Neural cell (in vitro differentiated cells): ENCODE measurements around the gene ETFB. TPM values are rescaled to one million over a fixed set of nuclear protein-coding genes. Genes with fewer than 3 reads are reported as not detected.

ENCODE experiments used
- H2AFZ ChIP-seq: fragments of 200-600, 300-800 bp; sonication (generic), shearing (Covaris generic); 2 replicates; pipeline ENCODE4 v1.6.0; 2014; ENCODE audit warnings: low read depth, mild to moderate bottlenecking, antibody characterized with exemption, low read length, moderate library complexity
- H3F3A ChIP-seq: fragments of 200-600 bp; shearing (Covaris generic); 2 replicates; pipeline ENCODE4 v1.6.1; 2016; ENCODE audit warnings: mild to moderate bottlenecking, moderate library complexity, mixed read lengths, antibody characterized with exemption, low read length; ENCODE audit not compliant: insufficient read depth, poor library complexity, severe bottlenecking
- H3K27ac ChIP-seq: fragments of 200-600, 300-800 bp; sonication (generic), shearing (Covaris generic); 2 replicates; pipeline ENCODE4 v1.5.1; 2014; ENCODE audit warnings: mild to moderate bottlenecking, low read length, moderate library complexity
- H3K27me3 ChIP-seq: fragments of 300-800, 200-600 bp; sonication (generic), shearing (Covaris generic); 2 replicates; pipeline ENCODE4 v1.6.0; 2014; ENCODE audit warnings: mild to moderate bottlenecking, low read depth, low read length, moderate library complexity; ENCODE audit not compliant: insufficient read depth
- H3K36me3 ChIP-seq: fragments of 300-800, 200-600 bp; sonication (generic), shearing (Covaris generic); 2 replicates; pipeline ENCODE4 v1.5.1; 2014; ENCODE audit warnings: mild to moderate bottlenecking, antibody characterized with exemption, low read length, moderate library complexity; ENCODE audit not compliant: insufficient read depth
- H3K4me2 ChIP-seq: fragments of 300-800, 200-600 bp; sonication (generic), shearing (Covaris generic); 2 replicates; pipeline ENCODE4 v1.6.0; 2014; ENCODE audit warnings: mild to moderate bottlenecking, low read length
- H3K4me3 ChIP-seq: fragments of 300-800, 200-600 bp; sonication (generic), shearing (Covaris generic); 2 replicates; pipeline ENCODE4 v1.5.1; 2014; ENCODE audit warnings: mild to moderate bottlenecking, low read length, moderate library complexity
- H3K79me2 ChIP-seq: fragments of 200-600 bp; shearing (Covaris generic); replicated peaks from 2 replicates; pipeline ENCODE4 v1.6.0; 2014; ENCODE audit warnings: mild to moderate bottlenecking, low read length, moderate library complexity; ENCODE audit not compliant: insufficient read depth
- H3K9ac ChIP-seq: fragments of 300-800, 200-600 bp; sonication (generic), shearing (Covaris generic); 2 replicates; pipeline ENCODE4 v1.6.1; 2016; ENCODE audit warnings: mild to moderate bottlenecking, low read length, mixed read lengths
- H3K9me2 ChIP-seq: fragments of 200-600 bp; shearing (Covaris generic); 2 replicates; pipeline ENCODE4 v1.6.1; 2016; ENCODE audit warnings: mild to moderate bottlenecking, low read length, mixed read lengths; ENCODE audit not compliant: insufficient read depth
- H3K9me3 ChIP-seq: fragments of 200-600, 300-800 bp; sonication (generic), shearing (Covaris generic); 2 replicates; pipeline ENCODE4 v1.6.1; 2016; ENCODE audit warnings: mild to moderate bottlenecking, mixed run types, low read length, moderate library complexity, mixed read lengths
- H4K20me1 ChIP-seq: fragments of 200-600 bp; shearing (Covaris generic); 2 replicates; pipeline ENCODE4 v1.6.1; 2016; ENCODE audit warnings: mild to moderate bottlenecking, mixed run types; ENCODE audit not compliant: insufficient read depth
- EP300 ChIP-seq: fragments of 450-650 bp; conservative IDR thresholded peaks from 2 replicates; pipeline ENCODE4 v1.6.1; 2014; ENCODE audit warnings: antibody characterized with exemption, mild to moderate bottlenecking, moderate library complexity; ENCODE audit not compliant: poor library complexity, severe bottlenecking
- EZH2 ChIP-seq: fragments of 200-600, 300-800 bp; shearing (Covaris generic), sonication (generic); IDR thresholded peaks from 2 replicates; pipeline ENCODE4 v1.6.1; 2014; ENCODE audit warnings: antibody characterized with exemption, low read length, borderline replicate concordance, mild to moderate bottlenecking; ENCODE audit not compliant: insufficient read depth, poor library complexity, severe bottlenecking
- MXI1 ChIP-seq: fragments of 450-650 bp; conservative IDR thresholded peaks from 2 replicates; pipeline ENCODE4 v1.6.1; 2014; ENCODE audit warnings: antibody characterized with exemption, mild to moderate bottlenecking; ENCODE audit not compliant: poor library complexity, severe bottlenecking
- POLR2AphosphoS5 ChIP-seq: IDR thresholded peaks from 2 replicates; pipeline ENCODE4 v1.6.1; 2012
- RAD21 ChIP-seq: fragments of 450-650 bp; conservative IDR thresholded peaks from 2 replicates; pipeline ENCODE4 v1.6.1; 2014; ENCODE audit warnings: antibody characterized with exemption, mild to moderate bottlenecking, moderate library complexity
- SMC3 ChIP-seq: fragments of 450-650 bp; conservative IDR thresholded peaks from 2 replicates; pipeline ENCODE4 v1.6.1; 2014; ENCODE audit warnings: antibody characterized with exemption, mild to moderate bottlenecking, moderate library complexity; ENCODE audit not compliant: poor library complexity
- TAF1 ChIP-seq: IDR thresholded peaks from 2 replicates; pipeline ENCODE4 v1.6.1; 2012; ENCODE audit warnings: low read depth
- polyA plus RNA-seq: library from polyadenylated mRNA; depleted of rRNA; stranded (reverse); fragments of >200 nt; gene quantifications from 2 replicates; pipeline ENCODE4 v1.2.3, GENCODE V29; 2014
- TF ChIP-seq, protein P1 (sequence below): fragments of 450-650 bp; IDR thresholded peaks from 2 replicates; pipeline ENCODE4 v1.5.1; 2014; ENCODE audit warnings: antibody characterized with exemption, mild to moderate bottlenecking, moderate library complexity; ENCODE audit not compliant: poor library complexity, severe bottlenecking
- TF ChIP-seq, protein P2 (sequence below): IDR thresholded peaks from 2 replicates; pipeline ENCODE4 v1.6.1; 2012; ENCODE audit warnings: borderline replicate concordance

Gene ETFB
- polyA plus RNA-seq, 1 donor from 2014 or later: 383 TPM

DNA sequence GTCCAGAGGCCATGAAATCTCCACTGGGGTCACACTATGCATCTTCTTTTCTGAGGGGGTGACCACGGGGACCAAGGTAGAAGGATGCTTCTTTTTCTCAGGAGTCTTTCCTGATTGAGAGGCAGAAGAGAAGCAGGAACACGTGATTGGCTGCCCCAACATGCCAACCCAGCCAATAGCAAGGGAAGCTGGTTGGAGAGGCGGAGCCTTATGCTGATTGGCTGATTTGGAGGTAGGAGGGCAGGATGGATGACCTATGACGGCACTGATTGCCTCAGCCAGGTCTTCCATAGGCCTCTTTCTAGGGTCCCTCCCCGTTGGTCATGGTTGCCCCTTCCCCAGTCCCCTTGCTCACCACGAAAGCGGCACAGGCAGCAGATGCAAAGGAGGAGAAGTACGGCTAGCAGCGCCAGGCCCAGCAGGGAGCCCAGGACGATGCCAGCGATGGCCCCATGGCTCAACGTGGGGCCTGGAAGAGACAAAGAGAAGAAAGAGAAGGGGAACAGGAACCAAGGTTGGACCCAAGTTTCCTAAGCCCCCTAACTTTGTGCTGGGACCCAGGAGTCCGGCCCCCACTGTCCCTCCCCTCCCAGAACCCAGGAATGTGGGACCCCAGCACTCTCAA, 32.2 kb downstream of the ETFB start:
- Histone ChIP-seq H3K4me2 (no peak overlapping the region), H3K27ac (no peak overlapping the region), H3F3A (no peaks in the 10 kb centered on the region), H3K79me2 (no peaks in the 10 kb centered on the region), H2AFZ (no peak overlapping the region), H3K4me3 (no peak overlapping the region), H3K27me3 (no peaks in the 10 kb centered on the region), H3K36me3 (peaks cover 3% of the 10 kb centered on the region), H3K9me3 (no peaks in the 10 kb centered on the region), H3K9ac (no peak overlapping the region), H4K20me1 (no peaks in the 10 kb centered on the region), H3K9me2 (no peaks in the 10 kb centered on the region)
- TF ChIP-seq EP300 (no peak), POLR2AphosphoS5 (no peak), MXI1 (no peak), EZH2 (no peak), TAF1 (no peak), RAD21 (no peak), SMC3 (no peak)
- TF ChIP-seq, protein P1, sequence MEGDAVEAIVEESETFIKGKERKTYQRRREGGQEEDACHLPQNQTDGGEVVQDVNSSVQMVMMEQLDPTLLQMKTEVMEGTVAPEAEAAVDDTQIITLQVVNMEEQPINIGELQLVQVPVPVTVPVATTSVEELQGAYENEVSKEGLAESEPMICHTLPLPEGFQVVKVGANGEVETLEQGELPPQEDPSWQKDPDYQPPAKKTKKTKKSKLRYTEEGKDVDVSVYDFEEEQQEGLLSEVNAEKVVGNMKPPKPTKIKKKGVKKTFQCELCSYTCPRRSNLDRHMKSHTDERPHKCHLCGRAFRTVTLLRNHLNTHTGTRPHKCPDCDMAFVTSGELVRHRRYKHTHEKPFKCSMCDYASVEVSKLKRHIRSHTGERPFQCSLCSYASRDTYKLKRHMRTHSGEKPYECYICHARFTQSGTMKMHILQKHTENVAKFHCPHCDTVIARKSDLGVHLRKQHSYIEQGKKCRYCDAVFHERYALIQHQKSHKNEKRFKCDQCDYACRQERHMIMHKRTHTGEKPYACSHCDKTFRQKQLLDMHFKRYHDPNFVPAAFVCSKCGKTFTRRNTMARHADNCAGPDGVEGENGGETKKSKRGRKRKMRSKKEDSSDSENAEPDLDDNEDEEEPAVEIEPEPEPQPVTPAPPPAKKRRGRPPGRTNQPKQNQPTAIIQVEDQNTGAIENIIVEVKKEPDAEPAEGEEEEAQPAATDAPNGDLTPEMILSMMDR: no peak
- TF ChIP-seq, protein P2, sequence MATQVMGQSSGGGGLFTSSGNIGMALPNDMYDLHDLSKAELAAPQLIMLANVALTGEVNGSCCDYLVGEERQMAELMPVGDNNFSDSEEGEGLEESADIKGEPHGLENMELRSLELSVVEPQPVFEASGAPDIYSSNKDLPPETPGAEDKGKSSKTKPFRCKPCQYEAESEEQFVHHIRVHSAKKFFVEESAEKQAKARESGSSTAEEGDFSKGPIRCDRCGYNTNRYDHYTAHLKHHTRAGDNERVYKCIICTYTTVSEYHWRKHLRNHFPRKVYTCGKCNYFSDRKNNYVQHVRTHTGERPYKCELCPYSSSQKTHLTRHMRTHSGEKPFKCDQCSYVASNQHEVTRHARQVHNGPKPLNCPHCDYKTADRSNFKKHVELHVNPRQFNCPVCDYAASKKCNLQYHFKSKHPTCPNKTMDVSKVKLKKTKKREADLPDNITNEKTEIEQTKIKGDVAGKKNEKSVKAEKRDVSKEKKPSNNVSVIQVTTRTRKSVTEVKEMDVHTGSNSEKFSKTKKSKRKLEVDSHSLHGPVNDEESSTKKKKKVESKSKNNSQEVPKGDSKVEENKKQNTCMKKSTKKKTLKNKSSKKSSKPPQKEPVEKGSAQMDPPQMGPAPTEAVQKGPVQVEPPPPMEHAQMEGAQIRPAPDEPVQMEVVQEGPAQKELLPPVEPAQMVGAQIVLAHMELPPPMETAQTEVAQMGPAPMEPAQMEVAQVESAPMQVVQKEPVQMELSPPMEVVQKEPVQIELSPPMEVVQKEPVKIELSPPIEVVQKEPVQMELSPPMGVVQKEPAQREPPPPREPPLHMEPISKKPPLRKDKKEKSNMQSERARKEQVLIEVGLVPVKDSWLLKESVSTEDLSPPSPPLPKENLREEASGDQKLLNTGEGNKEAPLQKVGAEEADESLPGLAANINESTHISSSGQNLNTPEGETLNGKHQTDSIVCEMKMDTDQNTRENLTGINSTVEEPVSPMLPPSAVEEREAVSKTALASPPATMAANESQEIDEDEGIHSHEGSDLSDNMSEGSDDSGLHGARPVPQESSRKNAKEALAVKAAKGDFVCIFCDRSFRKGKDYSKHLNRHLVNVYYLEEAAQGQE: no peak

DNA sequence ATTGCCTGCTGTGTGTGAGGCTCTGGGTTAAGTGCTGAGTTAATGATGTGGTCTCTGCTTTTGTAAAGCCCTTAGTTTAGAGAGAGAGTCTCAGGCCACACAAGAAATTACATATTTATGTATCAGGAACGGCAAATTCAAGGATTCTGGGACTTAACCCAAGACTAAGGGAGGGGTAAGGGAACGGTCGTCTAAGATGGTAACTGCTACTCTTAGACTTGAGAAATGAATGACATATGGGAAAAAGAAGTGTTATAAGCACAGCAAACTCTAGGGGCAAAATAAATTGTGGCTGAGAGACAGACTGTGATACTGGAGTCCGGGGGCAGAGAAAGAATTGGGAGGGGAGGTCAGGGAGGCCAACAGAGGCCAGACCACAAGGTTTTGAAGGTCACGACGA, 34.5 kb downstream of the ETFB start:
- no peak overlapping the region for H3K4me3 ChIP-seq
- H3K36me3 ChIP-seq: peaks cover 3% of the 10 kb centered on the region
- no peaks in the 10 kb centered on the region for H3K9me3 ChIP-seq
- no peaks in the 10 kb centered on the region for H3K27me3 ChIP-seq
- H2AFZ ChIP-seq: no peak overlapping the region
- H3K4me2 ChIP-seq: no peak overlapping the region
- H3K27ac ChIP-seq: no peak overlapping the region
- no peak overlapping the region for H3K9ac ChIP-seq
- no peak for TF ChIP-seq EZH2
- no peak for TF ChIP-seq TAF1
- TF ChIP-seq EP300: no peak
- no peak for TF ChIP-seq POLR2AphosphoS5
- H3K9me2 ChIP-seq: no peaks in the 10 kb centered on the region
- H4K20me1 ChIP-seq: no peaks in the 10 kb centered on the region
- no peaks in the 10 kb centered on the region for H3F3A ChIP-seq
- no peaks in the 10 kb centered on the region for H3K79me2 ChIP-seq

DNA sequence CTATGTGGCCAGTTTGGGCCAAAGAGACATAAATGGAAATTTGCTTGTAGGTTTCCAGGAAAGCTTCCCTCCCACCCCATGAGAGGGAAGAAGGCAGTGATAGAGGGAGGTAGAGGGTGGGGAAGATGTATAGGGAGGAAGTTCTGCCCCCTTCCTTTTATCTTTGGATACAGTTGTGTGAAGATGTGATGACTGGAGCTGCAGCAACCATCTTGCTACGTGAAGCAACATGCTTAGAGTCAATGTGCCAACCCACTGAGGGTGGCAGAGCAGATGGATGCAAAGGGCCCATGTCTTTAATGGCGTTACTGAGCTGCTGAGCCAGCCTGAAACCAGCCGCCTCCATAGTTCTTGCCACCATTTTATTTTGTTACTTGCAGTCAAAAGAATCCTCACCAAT, 35.0 kb downstream of the ETFB start:
- H3F3A ChIP-seq: no peaks in the 10 kb centered on the region
- H3K27ac ChIP-seq: no peak overlapping the region
- no peaks in the 10 kb centered on the region for H3K9me3 ChIP-seq
- H3K27me3 ChIP-seq: no peaks in the 10 kb centered on the region
- TF ChIP-seq SMC3 (no peak), RAD21 (no peak), POLR2AphosphoS5 (no peak), EZH2 (no peak)
- no peak overlapping the region for H3K9ac ChIP-seq
- H3K36me3 ChIP-seq: peaks cover 3% of the 10 kb centered on the region
- H2AFZ ChIP-seq: no peak overlapping the region
- no peak overlapping the region for H3K4me2 ChIP-seq
- H3K9me2 ChIP-seq: no peaks in the 10 kb centered on the region
- no peaks in the 10 kb centered on the region for H3K79me2 ChIP-seq
- H4K20me1 ChIP-seq: no peaks in the 10 kb centered on the region
- H3K4me3 ChIP-seq: no peak overlapping the region
